Keratinocyte (primary cell): ENCODE measurements around the gene CSTB. TPM values are rescaled to one million over a fixed set of nuclear protein-coding genes. Genes with fewer than 3 reads are reported as not detected.

ENCODE experiments used
- DNase-seq: peaks from one replicate; pipeline ENCODE4 v3.0.0-alpha.2; 2011; ENCODE audit warnings: low read depth, missing footprints, low spot score
- FAIRE-seq: peaks from 2 replicates; lab custom pipeline; 2011; peaks lifted over from hg19 to GRCh38; lab: Jason Lieb, UNC
- H2AFZ ChIP-seq: 2 replicates; pipeline ENCODE4 v1.6.0; 2012; ENCODE audit warnings: low read length, control low read depth, inconsistent platforms; ENCODE audit not compliant: control insufficient read depth
- H3K27ac ChIP-seq: 2 replicates; pipeline ENCODE4 v1.5.1; 2011; ENCODE audit warnings: low read length; ENCODE audit not compliant: control insufficient read depth, insufficient read depth
- H3K27me3 ChIP-seq: 3 replicates; pipeline ENCODE4 v1.6.0; 2011; ENCODE audit warnings: low read length; ENCODE audit not compliant: control insufficient read depth, insufficient read depth; ENCODE audit errors: extremely low read depth
- H3K36me3 ChIP-seq, 2 experiments: 2 replicates in 1 of 2; 3 replicates in 1 of 2; pipeline ENCODE4 v1.5.1; 2011; ENCODE audit warnings: low read length in 2 of 2, mild to moderate bottlenecking in 1 of 2; ENCODE audit not compliant: control insufficient read depth in 2 of 2, insufficient read depth in 2 of 2; ENCODE audit errors: extremely low read depth in 1 of 2
- H3K4me1 ChIP-seq: 3 replicates; pipeline ENCODE4 v1.5.1; 2011; ENCODE audit warnings: low read length; ENCODE audit not compliant: control insufficient read depth, insufficient read depth; ENCODE audit errors: extremely low read depth
- H3K4me2 ChIP-seq: 3 replicates; pipeline ENCODE4 v1.6.0; 2011; ENCODE audit warnings: low read depth, low read length; ENCODE audit not compliant: control insufficient read depth, insufficient read depth; ENCODE audit errors: extremely low read depth
- H3K4me3 ChIP-seq, 3 experiments: fragments of 200-600 bp in 1 of 3; sonication (generic) in 1 of 3; 2 replicates in 2 of 3; 3 replicates in 1 of 3; pipeline ENCODE4 v1.5.1; 2011 to 2016; ENCODE audit warnings: low read length in 3 of 3, mild to moderate bottlenecking in 3 of 3, control low read depth in 2 of 3, inconsistent platforms in 1 of 3, low read depth in 1 of 3, mixed read lengths in 1 of 3, mixed run types in 1 of 3, moderate library complexity in 1 of 3; ENCODE audit not compliant: control insufficient read depth in 2 of 3, insufficient read depth in 2 of 3; ENCODE audit errors: extremely low read depth in 1 of 3
- H3K79me2 ChIP-seq: 2 replicates; pipeline ENCODE4 v1.6.0; 2012; ENCODE audit warnings: low read length; ENCODE audit not compliant: control insufficient read depth, insufficient read depth
- H3K9ac ChIP-seq: 3 replicates; pipeline ENCODE4 v1.6.0; 2011; ENCODE audit warnings: low read length; ENCODE audit not compliant: control insufficient read depth, insufficient read depth; ENCODE audit errors: extremely low read depth
- H3K9me1 ChIP-seq: 3 replicates; pipeline ENCODE4 v1.6.0; 2011; ENCODE audit warnings: low read length; ENCODE audit not compliant: control insufficient read depth, insufficient read depth; ENCODE audit errors: extremely low read depth
- H3K9me3 ChIP-seq: 2 replicates; pipeline ENCODE4 v1.5.1; 2012; ENCODE audit warnings: low read depth, low read length; ENCODE audit not compliant: control insufficient read depth
- H4K20me1 ChIP-seq: 3 replicates; pipeline ENCODE4 v1.6.0; 2011; ENCODE audit warnings: low read length; ENCODE audit not compliant: control insufficient read depth, insufficient read depth; ENCODE audit errors: extremely low read depth
- EZH2 ChIP-seq: IDR thresholded peaks from one replicate; pipeline ENCODE4 v1.6.1; 2012; ENCODE audit warnings: inconsistent platforms, mild to moderate bottlenecking, low read length, moderate library complexity
- dilution Hi-C: fragments of 300-500 bp; cut with MboI; formaldehyde crosslinking; loops from one replicate; pipeline ENCODE4 v1.7.0; 2020; ENCODE audit warnings: low sequenced_read_pairs; ENCODE audit not compliant: extremely low pct_ligation_motif_present
- polyA plus RNA-seq, 5 experiments: library from polyadenylated mRNA; depleted of rRNA in 3 of 5; stranded (reverse) in 3 of 5; stranded (forward) in 1 of 5; unstranded in 1 of 5; fragments of >200 nt; gene quantifications; 1 replicate in 1 of 5; 2 replicates in 3 of 5; 3 replicates in 1 of 5; pipeline versions ENCODE4 v1.2.1 to v1.2.3, GENCODE V29; 2011 to 2012; ENCODE audit warnings: missing spikeins in 2 of 5, low read depth in 1 of 5, low replicate concordance in 1 of 5
- TF ChIP-seq, protein P1 (sequence below), 3 experiments: IDR thresholded peaks in 1 of 3; conservative IDR thresholded peaks in 1 of 3; optimal IDR thresholded peaks in 1 of 3; 2 replicates in 2 of 3; 3 replicates in 1 of 3; pipeline versions ENCODE3 to v1.5.1; 2011; ENCODE audit warnings: low read length in 3 of 3, mild to moderate bottlenecking in 3 of 3, moderate library complexity in 2 of 3, control low read depth in 1 of 3, inconsistent platforms in 1 of 3; ENCODE audit not compliant: insufficient read depth in 2 of 3; ENCODE audit errors: extremely low read depth in 1 of 3

CSTB gene
- polyA plus RNA-seq, 1 donor (not counting 4 experiments of a cell fraction or from before 2014, with no cell fraction given) = 126 TPM

- peaks cover 2% of the 10 kb centered on the region for H3K9me3 ChIP-seq
- dilution Hi-C loops = no loop called here
- H3K79me2 ChIP-seq = peaks cover 81% of the 10 kb centered on the region
- no peaks in the 10 kb centered on the region for H3K27me3 ChIP-seq
- H3K27ac ChIP-seq = peak overlapping the region; percentile 42
- H3K9me1 ChIP-seq = peaks cover 6% of the 10 kb centered on the region
- no peak for TF ChIP-seq EZH2
- TF ChIP-seq, protein P1, sequence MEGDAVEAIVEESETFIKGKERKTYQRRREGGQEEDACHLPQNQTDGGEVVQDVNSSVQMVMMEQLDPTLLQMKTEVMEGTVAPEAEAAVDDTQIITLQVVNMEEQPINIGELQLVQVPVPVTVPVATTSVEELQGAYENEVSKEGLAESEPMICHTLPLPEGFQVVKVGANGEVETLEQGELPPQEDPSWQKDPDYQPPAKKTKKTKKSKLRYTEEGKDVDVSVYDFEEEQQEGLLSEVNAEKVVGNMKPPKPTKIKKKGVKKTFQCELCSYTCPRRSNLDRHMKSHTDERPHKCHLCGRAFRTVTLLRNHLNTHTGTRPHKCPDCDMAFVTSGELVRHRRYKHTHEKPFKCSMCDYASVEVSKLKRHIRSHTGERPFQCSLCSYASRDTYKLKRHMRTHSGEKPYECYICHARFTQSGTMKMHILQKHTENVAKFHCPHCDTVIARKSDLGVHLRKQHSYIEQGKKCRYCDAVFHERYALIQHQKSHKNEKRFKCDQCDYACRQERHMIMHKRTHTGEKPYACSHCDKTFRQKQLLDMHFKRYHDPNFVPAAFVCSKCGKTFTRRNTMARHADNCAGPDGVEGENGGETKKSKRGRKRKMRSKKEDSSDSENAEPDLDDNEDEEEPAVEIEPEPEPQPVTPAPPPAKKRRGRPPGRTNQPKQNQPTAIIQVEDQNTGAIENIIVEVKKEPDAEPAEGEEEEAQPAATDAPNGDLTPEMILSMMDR (optimal IDR thresholded peaks at IDR 0.05 in 1 of 3, IDR thresholded peaks at IDR 0.05 in 1 of 3, conservative IDR thresholded peaks at IDR 0.05 in 1 of 3; ENCODE audit: extremely low read depth in 1 of 3, insufficient read depth in 2 of 3, low read length in 3 of 3) = no peak
- H3K4me1 ChIP-seq = peaks cover 22% of the 10 kb centered on the region
- H3K9ac ChIP-seq = peak overlapping the region; percentile 50
- H3K4me2 ChIP-seq = no peak overlapping the region
- DNase-seq (no peak), FAIRE-seq (no peak)
- no peak overlapping the region for H3K4me3 ChIP-seq
- H4K20me1 ChIP-seq = peaks cover 16% of the 10 kb centered on the region
- H2AFZ ChIP-seq = no peak overlapping the region
- H3K36me3 ChIP-seq = peaks cover 19 to 42% of the 10 kb centered on the region in 2 experiments
Measured at GRCh38 chr21:43733060-43733459, 43.0 kb downstream of the CSTB start.

- Histone ChIP-seq H3K4me2 (no peak overlapping the region), H2AFZ (no peak overlapping the region), H3K79me2 (peaks cover 86% of the 10 kb centered on the region), H3K27me3 (no peaks in the 10 kb centered on the region), H3K27ac (no peak overlapping the region), H4K20me1 (peaks cover 15% of the 10 kb centered on the region), H3K9me1 (peaks cover 11% of the 10 kb centered on the region), H3K36me3 (peaks cover 16 to 42% of the 10 kb centered on the region in 2 experiments), H3K9ac (no peak overlapping the region), H3K9me3 (peaks cover 2% of the 10 kb centered on the region), H3K4me1 (peaks cover 32% of the 10 kb centered on the region), H3K4me3 (no peak overlapping the region)
- DNase-seq (no peak), FAIRE-seq (no peak)
- TF ChIP-seq EZH2 = no peak
- TF ChIP-seq, protein P1 (optimal IDR thresholded peaks at IDR 0.05 in 1 of 3, IDR thresholded peaks at IDR 0.05 in 1 of 3, conservative IDR thresholded peaks at IDR 0.05 in 1 of 3; ENCODE audit: extremely low read depth in 1 of 3, insufficient read depth in 2 of 3, low read length in 3 of 3) = no peak
- dilution Hi-C loops = no loop called here
Measured at GRCh38 chr21:43731891-43732711, 44.0 kb downstream of the CSTB start.
